HL-60 (cell line): Measurements from ENCODE around the gene PTPRK.

Source experiments
- DNase-seq, 2 experiments: peaks; one replicate each; pipeline ENCODE4 v3.0.0-alpha.2; 2010 to 2020; ENCODE audit warnings: low read depth in 1 of 2, low spot score in 1 of 2
- H3K27ac ChIP-seq: fragments of 250-450 bp; sonication (Bioruptor Pico); replicated peaks from 2 replicates; pipeline ENCODE4 v1.5.1; 2020; ENCODE audit warnings: mild to moderate bottlenecking, moderate library complexity
- H3K27me3 ChIP-seq: fragments of 250-450 bp; sonication (Bioruptor Pico); 2 replicates; pipeline ENCODE4 v1.5.1; 2021; ENCODE audit warnings: mild to moderate bottlenecking, moderate library complexity; ENCODE audit not compliant: insufficient read depth, poor library complexity, severe bottlenecking
- H3K4me3 ChIP-seq: replicated peaks from 2 replicates; pipeline ENCODE4 v1.5.1; 2011; ENCODE audit warnings: mild to moderate bottlenecking, control low read depth, low read length; ENCODE audit not compliant: insufficient read depth
- CTCF ChIP-seq: IDR thresholded peaks from one replicate; pipeline ENCODE4 v1.5.1; 2011; ENCODE audit warnings: low read length, control low read depth, inconsistent platforms; ENCODE audit not compliant: insufficient read depth
- GABPA ChIP-seq: IDR thresholded peaks from 2 replicates; pipeline ENCODE4 v1.6.1; 2012; ENCODE audit warnings: low read depth
- POLR2AphosphoS5 ChIP-seq: IDR thresholded peaks from 2 replicates; pipeline ENCODE4 v1.6.1; 2012; ENCODE audit warnings: low read depth
- REST ChIP-seq: IDR thresholded peaks from 2 replicates; pipeline ENCODE4 v1.6.1; 2012; ENCODE audit warnings: low read depth; ENCODE audit not compliant: insufficient replicate concordance
- SPI1 ChIP-seq: IDR thresholded peaks from 2 replicates; pipeline ENCODE4 v1.6.1; 2012; ENCODE audit warnings: low read depth, mild to moderate bottlenecking, borderline replicate concordance

Gene PTPRK

GRCh38 chr6:128259730-128260685 is 260.4 kb downstream of the PTPRK start:
- H3K4me3 ChIP-seq, result no peak overlapping the region
- H3K27ac ChIP-seq, result no peak overlapping the region
- peaks cover 2% of the 10 kb centered on the region for H3K27me3 ChIP-seq
- no peak for TF ChIP-seq POLR2AphosphoS5
- no peak for TF ChIP-seq SPI1
- no peak for TF ChIP-seq CTCF
- no peak for TF ChIP-seq REST
- no peak for TF ChIP-seq GABPA
- DNase-seq, result no peak

GRCh38 chr6:128259029-128259724 is 261.2 kb downstream of the PTPRK start:
- H3K27ac ChIP-seq, result no peak overlapping the region
- H3K27me3 ChIP-seq, result peaks cover 2% of the 10 kb centered on the region
- DNase-seq, result no peak
- no peak overlapping the region for H3K4me3 ChIP-seq
- TF ChIP-seq POLR2AphosphoS5 (no peak), REST (no peak), CTCF (no peak), SPI1 (no peak), GABPA (no peak)

GRCh38 chr6:128256095-128256494 is 264.3 kb downstream of the PTPRK start:
- no peak for TF ChIP-seq GABPA
- TF ChIP-seq CTCF, result no peak
- no peak for TF ChIP-seq REST
- TF ChIP-seq SPI1, result no peak
- no peak for TF ChIP-seq POLR2AphosphoS5
- no peak for DNase-seq
- Histone ChIP-seq H3K27me3 (peaks cover 2% of the 10 kb centered on the region), H3K27ac (no peak overlapping the region), H3K4me3 (no peak overlapping the region)
